ENCODE data around the gene MRPS34.
"Not testable (repeated sequence)": the region's sequence is repeated elsewhere in the genome, so short reads cannot be mapped to it uniquely, and the experiment has no call there.

The MRPS34 gene

GRCh38 chr16:1746693-1747195, 26.2 kb downstream of the MRPS34 start:
- DNase-seq, result no peak

DNA sequence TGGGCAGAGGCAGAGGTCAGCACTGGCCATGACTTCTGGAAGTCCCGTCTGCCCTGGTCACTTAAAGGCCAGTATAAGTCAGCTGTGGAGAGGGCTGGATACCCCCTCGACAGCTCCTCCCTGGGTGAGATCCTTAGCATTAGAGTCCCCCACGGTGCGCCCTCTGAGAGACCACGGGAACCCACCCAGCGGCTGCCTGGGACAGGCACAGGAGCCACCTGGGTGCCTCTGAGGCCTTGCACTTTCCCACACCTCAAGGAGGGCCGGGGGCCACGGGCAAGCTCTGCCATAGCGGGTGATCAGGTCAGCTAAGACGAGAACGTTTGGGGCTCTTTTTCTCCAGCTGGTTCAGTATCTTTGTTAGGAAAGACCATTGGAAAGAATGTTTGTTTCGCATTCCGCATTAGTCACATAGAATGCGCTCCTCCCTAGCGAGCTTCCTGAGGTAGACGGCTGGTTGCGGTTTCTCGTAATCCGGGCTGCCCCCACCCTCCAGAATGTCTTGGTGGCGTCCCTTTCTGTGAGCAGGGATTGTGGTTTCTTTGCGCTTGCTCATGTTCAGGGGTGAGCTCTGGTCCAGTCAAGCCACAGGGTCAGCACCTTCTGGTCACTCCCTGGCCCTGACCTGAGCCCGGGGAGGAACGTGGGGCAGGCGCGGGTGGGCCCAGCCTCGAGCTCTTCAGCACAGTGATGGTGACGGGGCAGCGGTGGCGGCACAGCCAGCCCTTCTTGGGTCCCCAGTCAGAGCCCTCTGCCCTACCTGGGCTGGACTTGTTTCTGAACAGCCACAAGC, 26.8 kb downstream of the MRPS34 start:
- DNase-seq, result no peak

- no peak for DNase-seq
Observed at GRCh38 chr16:1745181-1745899, 27.6 kb downstream of the MRPS34 start.

DNA sequence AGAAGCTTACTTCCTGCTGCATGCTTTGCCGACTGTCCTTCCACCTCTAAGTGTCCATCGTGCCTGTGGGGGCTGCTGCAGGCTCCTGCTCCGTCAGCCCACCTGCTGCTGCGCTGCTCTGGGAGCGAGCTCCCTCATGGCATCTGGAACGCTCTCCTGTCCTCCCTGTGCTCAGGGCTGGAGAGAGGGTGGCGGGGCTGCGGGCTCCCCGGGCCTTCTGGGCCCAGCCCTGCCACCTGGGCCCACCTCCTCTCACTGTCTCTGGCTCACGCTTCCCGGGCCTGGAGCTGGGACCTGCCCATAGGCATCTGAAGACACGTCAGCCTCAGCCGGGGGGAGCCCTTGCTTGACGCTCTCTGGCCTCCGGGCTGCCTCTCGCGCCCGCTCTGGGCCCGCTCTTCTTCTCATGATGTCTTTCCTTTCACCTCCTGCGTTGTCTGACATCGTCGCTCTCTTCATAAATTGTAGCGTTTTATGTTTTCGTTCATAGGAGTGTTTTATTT, 28.5 kb downstream of the MRPS34 start:
- no peak for DNase-seq

DNA sequence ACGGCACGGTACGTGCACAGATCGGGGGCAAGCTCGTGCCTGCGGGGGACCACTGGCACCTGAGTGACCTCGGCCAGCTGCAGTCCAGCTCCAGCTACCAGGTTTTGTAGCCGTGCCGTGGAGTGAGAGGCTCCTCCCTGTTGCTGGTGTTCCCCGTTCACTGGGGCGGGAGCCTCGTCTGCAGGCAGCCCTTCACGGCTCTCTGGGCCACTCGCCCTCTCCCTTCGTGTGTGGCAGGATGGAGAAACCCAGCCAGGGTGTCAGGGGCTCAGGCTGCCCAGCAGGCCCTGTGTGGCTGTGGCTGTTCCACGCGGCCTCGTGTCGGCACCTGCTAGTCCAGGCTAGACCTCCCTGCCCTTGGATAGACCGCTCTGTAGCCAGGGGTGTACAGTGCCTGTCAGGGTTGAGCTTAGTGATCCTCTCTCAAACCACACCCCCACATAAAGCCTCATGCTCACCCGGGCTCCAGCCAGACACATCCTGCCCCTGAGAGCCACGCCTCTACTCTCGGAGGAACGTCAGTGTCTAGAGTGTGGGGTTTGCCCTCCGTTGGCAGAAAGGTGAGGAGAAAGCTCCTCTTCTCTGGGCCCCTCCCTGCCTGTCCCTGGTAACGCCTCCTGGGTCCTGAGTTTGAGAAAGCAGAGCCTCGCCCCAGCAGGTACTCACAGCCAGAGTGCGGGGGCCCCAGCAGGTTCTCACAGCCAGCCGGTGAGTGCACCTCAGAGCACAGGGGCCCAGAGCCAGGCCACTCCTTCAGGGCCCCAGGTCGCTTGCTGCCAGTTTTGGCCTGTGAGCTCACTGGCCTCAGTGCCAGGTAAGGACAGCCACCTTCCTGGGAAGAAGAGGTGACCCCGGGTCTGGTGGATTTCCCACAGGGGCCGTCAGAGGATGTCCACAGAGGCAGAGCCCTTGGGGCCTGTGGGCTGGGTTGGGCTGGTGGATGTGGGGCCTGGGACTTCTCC, 29.3 kb downstream of the MRPS34 start:
- no peak for DNase-seq

GRCh38 chr16:1741553-1742165, 31.3 kb downstream of the MRPS34 start:
- no peak for DNase-seq

DNA sequence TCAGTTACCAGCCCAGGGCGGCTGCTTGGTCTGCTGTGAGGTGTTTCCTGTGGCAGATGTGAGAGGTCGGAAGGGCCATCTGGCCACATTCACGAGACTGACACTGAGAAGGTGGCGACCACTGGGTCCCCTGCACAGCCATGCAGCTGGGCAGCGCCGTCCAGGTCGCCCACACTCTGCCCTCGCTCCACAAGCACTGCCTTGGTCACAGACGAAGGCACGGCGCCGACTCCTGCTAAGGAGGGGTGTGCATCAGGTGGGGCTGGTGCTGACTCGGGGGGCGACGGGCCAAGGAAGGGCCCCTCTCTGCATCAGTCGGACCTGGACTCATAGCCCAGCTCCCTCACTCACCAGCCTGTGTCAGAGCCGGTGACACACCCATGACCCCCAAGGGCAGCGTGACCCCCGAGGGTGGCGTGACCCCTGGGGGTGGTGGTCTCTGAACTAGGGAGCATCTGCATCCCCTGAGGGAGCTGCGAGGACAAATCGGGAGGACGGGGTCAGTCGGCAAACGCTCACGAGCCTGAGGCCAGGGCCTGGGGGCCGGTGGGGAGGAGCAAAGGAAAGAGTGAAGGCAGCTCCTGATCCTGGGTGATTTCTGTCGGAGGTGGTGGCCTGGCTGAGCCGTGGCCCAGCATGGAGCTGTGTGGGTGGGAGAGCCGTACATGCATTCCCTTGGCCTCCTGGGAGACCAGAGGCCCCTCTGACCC, 32.0 kb downstream of the MRPS34 start:
- no peak for DNase-seq

DNA sequence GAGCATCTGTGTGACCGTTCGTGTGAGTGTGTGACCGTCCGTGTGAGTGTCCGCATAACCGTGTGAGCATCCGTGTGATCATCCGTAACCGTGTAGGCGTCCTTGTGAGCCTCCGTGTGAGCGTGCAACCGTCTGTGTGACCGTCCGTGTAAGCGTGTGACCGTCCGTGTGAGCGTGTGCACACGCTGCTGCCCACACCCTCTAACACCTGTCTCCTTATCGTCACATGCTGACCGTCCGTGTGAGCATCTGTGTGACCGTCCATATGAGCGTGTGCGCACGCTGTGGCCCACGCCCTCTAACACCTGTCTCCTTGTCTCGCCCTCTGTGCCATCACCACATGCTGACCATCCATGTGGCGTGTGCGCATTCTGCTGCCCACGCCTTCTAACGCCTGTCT, 32.7 kb downstream of the MRPS34 start:
- no peak for DNase-seq

DNA sequence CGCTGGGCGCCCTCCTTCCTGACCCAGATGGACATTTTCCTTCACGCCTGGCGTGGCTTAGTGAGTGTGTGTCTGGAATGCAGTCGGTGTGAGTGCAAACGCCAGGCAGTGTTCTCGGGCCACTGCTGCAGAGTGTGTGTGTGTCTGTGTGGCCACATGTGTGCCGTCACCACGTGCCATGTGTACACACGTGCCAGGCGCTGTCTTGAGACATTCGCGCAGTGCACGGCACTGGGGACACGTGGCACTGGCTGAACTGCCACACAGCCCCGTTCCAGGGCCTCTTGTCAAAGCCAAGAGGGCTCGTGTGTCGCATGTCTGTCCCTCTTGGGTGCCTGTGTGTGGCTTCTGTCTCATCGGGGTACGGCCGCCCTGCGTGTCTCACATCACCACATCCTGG, 38.1 kb downstream of the MRPS34 start:
- DNase-seq, result no peak

- no peak for DNase-seq
Observed at GRCh38 chr16:1734123-1734522, 38.8 kb downstream of the MRPS34 start.

DNA sequence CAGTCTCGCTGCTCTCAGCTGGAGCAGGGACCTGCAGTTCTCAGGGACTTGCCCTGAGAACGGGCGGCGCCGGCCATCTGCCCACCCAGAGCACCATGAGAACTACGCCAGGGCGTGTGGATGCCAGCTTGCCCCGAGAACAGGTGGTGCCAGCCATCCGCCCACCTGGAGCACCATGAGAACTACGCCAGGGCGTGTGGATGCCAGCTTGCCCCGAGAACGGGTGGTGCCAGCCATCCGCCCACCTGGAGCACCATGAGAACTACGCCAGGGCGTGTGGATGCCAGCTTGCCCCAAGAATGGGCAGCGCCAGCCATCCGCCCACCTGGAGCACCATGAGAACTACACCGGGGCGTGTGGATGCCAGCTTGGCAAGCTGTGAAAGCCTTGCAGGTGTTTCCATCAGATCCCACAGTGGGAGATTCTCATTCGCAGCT, 40.4 kb downstream of the MRPS34 start:
- DNase-seq, result not testable (repeated sequence)

DNA sequence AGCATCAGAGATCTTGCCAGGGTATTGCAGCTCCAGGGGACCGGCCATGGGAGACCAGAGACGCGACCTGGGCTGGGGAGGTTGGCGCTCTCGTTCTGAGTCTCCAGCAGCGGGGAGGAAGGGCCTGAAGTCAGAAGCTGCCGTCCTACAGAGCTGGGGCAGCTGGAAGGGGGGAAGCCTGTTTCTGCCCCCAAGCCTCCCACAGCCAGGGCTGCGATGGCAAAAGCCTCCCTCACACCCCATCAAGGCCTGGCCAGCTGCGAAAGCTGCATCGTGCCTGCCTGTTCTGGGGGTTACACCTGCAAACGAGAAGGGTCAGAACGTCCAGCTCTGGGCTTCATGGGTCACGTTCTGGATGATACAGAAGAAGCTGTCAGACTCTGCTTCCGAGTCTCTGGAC, 40.9 kb downstream of the MRPS34 start:
- DNase-seq, result no peak

GRCh38 chr16:1731603-1732002, 41.3 kb downstream of the MRPS34 start:
- DNase-seq, result no peak

DNA sequence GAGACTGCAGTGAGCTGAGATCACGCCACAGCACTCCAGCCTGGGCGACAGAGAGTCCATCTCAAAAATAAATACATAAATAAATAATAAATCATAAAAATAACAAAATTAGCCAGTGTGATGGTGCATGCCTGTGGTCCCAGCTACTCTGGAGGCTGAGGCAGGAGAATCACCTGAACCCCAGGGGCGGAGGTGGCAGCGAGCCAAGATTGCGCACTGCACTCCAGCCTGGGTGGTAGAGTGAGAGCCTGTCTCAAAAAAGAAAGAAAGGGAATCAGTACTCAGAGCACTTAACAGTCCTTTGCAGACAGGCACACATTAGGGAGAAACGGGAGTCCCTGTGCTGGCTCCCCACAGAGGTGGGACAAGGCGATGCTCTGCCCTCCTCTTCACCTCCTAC, 41.9 kb downstream of the MRPS34 start:
- no peak for DNase-seq

GRCh38 chr16:1729445-1729844, 43.5 kb downstream of the MRPS34 start:
- no peak for DNase-seq

- no peak for DNase-seq
Observed at GRCh38 chr16:1729026-1729425, 43.9 kb downstream of the MRPS34 start.

DNA sequence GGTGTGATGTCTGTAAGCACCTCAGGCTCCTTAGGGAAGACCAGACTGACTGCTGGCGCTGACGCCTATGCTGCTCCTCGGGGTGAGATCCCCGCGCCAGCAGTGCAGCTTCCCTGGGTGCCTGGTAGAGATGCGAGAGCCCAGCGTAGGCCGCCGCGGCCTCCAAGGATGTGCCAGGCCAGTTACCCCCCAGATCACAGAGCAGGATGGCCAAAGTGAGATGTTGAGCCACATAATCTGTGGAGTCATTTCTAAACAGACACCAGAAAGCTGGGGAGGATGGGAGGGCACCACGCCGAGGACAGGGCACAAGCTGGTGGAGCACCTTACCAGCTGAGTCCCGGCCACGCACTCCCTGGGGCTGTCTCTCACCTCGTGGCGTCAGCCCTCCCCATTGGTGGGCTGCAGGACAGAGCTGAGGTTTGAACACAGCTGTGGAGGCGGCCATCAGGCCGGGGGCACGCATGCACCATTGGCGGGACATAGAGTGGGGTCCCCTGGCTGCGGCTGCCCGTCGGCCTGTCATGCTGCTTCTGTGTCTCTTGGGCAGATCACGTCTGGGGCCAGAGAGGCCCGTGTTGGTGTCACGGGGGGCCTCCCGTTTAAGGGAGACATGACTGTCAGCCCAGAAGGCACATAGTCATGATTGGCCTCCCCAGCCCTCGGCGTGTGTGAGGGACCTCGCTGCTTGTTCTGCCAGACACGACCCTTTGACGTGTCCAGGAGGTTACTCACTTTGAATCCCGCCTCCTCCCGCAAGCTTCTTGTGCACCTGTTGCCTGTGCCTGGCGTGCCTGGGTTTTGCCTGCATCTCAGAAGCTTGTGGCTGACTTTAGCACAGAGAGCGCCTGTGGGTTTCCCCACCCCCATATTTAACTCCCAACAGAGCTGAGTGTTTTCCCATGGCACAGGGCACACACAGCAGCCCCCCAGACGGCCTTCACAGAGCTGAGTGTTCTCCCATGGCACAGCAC, 45.0 kb downstream of the MRPS34 start:
- DNase-seq, result no peak

DNA sequence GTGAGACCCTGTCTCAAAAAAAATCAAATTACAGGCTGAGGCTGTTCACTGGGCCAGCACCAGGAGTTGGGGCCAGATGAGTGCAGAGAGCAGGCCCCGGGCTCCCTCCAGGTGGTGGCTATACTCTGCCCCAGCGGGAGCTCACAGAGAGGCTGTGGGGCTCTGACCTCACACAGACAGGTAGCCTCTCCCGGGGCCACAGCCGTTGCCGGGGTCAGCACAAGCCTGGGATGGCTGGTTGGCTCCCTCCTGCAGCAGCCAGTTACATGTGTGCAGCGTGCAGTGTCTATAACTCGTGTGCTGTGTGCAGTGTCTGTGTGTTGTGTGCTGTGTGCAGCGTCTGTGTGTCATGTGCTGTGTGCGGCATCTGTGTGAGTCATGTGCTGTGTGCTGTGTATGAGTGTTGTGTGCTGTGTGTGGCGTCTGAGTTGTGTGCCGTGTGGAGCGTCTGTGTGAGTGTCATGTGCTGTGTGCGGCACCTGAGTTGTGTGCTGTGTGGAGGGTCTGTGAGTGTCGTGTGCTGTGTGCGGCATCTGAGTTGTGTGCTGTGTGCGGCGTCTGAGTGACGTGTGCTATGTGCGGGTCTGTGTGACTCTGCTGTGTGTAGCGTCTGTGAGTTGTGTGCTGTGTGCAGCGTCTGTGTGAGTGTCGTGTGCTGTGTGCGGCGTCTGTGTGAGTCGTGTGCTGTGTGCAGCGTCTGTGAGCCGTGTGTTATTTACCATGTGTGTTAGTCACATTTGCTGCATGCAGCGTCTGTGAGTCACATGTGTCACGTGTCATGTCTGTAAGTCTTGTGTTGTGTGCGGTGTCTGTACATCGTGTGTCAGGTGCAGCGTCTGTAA, 46.1 kb downstream of the MRPS34 start:
- no peak for DNase-seq

- DNase-seq, result no peak
Observed at GRCh38 chr16:1724491-1724890, 48.4 kb downstream of the MRPS34 start.

Data from activated CD4-positive, alpha-beta T cell treated with anti-CD3 and anti-CD28 coated beads, Interleukin-2, Interleukin-6, amounts not matched to agents 100 ng/mL and 50 ng/mL, durations not matched to agents 16 hours and 8 hours (primary cell).